ENCODE data around the gene B3GNT8.
"Not testable (repeated sequence)": the region's sequence is repeated elsewhere in the genome, so short reads cannot be mapped to it uniquely, and the experiment has no call there.

B3GNT8 gene

DNA sequence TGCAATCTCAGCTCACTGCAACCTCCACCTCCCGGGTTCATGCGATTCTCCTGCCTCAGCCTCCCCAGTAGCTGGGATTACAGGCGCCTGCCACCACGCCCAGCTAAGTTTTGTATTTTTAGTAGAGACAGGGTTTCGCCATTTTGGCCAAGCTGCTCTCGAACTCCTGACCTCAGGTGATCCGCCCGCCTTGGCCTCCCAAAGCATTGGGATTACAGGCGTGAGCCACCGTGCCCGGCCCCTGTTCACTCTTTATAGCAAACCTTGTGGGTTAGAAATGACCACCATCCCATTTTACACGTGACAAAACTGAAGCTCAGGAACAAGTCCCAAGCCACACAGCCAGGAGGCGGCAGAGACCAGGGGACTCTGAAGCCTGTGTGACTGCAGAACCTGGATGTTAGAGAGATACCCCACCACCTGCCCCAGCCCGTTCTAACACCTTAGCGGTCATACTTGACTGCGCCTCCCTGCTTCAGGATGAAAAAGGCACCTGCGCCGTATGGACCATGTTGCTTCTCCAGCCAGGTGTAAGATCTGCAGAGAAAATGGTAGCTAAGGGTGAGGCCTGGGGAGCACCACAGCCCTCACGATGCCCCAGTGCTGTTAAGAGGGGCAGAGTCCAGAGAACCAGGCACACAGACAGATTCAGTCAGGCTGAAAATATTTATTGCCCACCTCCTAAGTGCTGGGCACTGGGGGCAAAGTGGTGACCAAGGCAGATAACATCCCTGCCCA, 8.9 kb upstream of the B3GNT8 start:
- no peak for DNase-seq (ENCODE audit: low read depth)

DNA sequence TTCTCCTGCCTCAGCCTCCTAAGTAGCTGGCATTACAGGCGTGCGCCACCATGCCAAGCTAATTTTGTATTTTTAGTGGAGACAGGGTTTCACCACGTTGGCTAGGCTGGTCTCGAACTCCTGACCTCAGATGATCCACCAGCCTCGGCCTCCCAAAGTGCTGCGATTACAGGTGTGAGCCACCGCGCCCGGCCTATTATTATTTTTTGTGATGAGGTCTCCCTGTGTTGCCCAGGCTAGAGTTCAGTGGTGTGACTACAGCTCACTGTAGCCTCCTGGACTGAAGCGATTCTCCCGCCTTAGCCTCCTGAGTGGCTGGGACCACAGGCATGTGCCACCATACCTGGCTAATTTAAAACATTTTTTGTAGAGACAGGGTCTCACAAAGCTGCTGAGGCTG, 8.2 kb upstream of the B3GNT8 start:
- not testable (repeated sequence) for DNase-seq (ENCODE audit: low read depth)

DNA sequence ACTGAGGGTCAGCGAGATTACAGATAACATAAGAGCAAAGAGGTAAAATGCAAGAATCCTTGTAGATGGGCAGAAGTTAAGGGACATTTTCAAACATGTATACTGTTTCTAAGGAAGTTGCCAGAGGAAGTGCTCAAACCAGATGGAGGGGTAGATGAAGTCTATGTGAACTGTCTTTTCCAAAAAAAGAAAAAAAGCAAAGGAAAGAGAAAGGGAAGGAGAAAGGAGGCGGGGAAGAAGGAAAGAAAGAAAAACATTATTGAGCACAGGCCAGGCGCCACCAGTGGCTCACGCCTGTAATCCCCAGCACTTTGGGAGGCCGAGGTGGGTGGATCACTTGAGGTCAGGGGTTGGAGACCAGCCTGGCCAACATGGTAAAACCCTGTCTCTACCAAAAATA, 7.3 kb upstream of the B3GNT8 start:
- no peak for DNase-seq (ENCODE audit: low read depth)

DNA sequence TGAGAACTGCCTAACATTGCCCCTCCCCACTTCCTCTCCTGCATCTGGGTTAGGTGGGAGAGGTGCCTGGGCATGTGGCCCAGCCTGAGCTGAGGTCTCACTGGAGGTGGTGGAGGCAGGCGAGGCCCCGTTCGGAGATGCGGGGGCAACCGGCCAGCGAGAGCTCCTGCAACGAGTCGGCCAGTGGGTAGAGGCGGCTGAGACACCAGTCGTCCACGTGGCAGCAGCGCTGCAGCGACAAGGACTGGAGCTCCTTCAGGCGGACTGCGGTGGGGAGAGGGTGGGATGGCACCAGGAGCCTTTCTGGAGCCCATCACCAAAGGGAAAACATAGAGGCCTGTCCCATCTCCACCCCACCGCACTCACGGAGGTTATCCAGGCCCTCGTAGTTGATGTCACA, 6.0 kb upstream of the B3GNT8 start:
- DNase-seq (ENCODE audit: low read depth): no peak

DNA sequence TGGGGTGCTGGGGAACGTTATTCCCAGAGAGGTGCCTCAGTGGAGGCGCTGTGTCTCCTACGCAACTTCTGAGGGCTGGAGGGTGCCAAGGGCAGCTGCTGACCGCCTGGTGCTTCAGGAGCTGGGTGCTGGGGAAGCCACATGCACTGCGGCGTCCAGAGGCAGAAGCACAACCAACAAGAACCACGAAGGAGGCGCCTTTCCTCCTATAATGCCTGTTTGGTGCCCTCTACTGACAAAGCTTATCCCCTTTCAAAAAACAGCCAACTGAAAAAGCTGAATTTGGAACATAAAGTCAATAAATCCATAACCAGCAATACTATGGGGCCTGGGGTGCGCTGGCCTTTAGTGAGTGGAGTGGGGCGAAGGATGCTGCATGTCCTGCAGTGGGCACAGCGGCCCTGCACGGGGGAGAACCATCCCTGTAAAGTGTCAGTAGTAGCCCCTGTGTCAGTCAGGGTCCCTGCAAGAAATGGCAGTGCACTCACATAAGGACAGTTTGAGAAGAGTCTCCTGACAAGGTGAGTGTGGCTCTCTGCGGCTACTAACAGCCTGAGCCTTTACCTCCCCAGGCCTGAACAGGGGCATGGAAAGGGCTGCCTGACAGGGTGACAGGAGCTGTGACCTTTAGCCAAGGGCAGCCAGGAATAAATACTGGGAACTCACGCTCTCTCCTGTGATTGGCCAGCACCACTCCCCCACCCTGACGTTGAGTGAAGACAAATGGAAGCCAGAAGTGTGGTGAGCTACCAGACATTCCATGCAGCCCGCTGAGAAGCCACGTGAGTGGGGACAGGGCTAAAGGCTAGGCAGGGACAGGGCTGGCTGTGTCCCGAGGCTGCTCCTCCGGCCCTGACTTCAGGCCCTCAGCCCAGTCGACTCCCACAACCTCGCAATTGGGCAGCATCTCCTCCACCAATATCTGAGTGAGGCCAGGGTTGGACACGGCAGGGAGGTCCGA, 4.5 kb upstream of the B3GNT8 start:
- no peak for DNase-seq (ENCODE audit: low read depth)

DNA sequence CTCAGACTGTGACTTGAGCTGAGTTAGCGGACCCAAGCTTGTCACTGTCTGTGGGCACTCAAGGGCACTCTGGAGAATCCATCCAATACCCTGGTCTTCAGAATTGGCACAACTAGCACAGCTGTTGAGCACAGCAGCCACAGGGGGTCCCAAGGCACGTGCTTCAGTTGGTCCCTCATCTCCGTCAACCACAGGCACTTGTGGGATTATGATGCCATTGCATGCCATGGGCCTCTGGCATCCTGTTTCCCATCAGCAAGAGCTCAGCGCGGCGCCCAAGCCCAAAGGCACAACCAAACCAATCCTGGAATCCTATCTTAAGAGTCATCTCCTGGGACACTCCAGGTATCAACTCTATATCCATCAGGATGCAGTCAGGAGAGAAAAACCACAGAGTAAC, 3.7 kb upstream of the B3GNT8 start:
- DNase-seq (ENCODE audit: low read depth): no peak

DNA sequence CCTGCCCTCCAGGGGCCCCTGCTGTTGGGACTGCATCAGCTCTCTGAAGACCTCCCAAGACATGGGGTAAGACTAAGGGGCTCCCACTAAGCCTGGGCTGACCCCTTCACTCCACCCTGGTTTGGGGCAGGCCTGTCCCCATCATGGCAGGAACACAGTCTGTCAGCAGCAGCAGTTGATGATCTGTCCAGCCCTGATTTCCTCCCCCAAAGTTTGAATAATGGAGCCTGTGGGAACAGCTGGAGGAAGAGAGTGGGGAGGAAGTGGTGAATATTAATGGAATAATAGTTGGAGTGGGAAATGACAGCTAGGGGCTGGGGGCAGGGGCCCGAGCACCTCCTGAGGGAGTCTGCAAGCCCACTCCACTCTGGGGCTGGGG, 1.3 kb upstream of the B3GNT8 start:
- no peak for DNase-seq (ENCODE audit: low read depth)

DNA sequence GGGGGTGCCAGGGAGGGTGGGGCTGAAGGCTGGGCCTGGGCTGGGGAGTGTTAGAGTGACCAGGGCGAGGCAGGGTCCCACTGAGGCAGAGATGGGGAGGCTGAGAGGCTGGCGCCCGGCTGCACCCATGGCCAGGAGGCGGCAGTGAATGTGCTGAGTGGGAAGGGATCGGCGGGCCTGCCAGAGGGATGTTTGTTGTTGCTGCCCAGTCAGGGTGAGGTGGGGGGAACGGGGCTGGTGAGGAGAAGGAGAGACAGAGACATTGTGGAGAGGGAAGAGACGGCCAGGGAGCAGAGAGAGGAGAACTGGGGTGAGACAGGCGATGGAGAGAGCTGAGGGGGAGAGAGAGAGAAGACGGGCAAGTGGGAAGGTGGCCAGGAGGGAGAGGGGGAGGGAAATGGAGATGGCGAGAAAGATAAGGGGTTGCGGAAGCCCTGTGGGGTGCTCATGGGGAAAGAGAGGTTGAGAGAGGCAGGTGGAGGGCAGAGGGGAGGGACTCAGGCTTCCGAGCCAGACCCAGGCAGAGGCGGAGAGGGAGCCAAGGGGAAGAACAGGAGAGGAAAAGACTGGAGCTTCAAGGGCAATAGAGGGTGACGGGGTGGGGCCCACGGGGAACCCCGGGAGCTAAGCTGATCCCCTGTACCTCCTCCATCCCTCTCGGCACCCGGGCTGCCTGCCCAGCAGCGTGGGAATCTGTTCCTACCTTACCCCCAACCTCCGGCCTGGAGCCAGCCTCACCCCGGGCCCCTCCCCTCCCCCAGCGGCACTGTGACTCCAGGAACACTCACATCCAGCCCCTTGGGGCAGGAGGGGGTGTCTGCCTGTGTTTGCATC, 690 bp upstream of the B3GNT8 start:
- DNase-seq (ENCODE audit: low read depth): no peak

DNA sequence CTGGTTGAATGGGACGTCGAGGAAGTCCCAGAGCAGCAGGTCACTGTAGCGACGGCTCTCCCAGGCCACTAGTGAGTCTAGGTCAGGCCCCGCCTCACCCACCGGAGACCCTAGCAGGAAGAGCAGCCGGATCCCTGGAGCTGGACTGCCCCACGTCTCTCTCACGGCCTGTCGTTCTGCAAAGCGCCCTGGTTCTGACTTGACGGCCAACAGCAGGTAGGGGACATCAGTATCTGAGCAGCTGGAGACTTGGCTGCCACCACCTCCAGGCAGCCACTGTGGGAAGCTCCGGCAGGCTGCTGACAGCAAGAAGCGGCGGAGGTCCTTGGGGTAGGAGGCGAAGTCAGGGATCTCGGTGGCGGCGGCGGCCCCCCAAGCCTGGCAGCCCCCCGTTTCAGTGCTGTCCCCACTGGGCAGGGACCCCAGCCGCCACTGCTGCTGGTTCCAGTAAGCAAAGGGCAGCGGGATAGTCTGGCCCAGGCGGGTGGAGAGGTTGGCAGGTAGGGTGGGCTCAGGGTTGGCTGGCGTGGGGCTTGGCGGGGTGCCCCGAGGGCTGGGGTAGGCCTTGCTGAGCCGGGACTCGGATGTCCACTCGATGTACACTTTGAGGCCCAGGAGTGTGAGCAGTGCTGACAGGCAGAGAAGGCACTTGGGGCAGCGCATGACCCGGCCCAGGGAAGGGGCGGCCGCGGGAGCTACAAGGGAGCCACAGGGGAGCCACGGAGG, 895 bp downstream of the B3GNT8 start:
- no peak for DNase-seq (ENCODE audit: low read depth)

DNA sequence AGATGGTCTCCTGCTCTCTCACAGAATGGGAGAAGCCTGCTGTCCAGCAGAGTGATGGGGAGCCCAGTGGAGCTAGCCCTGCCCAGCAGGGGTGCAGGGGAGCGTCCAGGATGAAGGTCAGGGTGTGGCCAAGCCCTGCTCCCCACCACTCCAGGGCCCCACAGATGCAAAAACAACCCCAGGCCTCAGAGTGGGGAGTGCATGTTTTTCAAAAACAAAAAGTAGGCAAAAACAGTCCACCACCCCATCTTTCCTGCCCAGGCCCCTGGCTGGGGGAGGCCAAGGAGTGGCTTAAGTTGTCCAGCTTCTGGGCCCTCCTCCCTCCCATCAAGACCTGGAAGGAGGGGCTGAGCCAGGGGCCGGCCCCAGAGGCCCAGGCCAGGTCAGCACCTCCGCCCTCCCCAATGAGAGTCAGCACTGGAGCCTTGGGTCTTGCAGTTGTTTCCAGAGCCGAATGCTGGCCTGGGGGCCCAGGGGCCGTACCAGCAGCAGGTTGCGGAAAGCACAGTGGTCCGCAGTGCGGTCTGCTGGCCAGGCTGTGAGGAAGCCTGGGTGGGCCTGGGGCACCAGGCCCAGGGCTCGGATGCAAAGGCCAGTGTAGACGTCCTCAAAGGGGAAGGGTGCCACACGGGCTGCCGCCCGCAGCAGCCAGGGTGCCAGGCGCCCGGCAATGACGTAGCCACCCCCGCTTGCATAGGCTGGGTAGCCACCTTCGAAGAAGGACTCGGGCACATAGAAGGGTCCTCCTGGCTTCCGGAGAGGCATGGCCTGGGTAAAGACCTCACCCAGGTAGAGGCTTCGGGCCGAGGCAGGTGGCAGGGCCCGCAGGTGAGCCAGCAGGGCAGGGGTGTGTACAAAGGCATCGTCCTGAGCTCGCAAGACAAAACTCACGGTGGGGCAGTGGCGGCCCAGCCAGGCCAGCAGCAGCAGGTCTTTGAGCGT, 1.7 kb downstream of the B3GNT8 start:
- no peak for DNase-seq (ENCODE audit: low read depth)

DNA sequence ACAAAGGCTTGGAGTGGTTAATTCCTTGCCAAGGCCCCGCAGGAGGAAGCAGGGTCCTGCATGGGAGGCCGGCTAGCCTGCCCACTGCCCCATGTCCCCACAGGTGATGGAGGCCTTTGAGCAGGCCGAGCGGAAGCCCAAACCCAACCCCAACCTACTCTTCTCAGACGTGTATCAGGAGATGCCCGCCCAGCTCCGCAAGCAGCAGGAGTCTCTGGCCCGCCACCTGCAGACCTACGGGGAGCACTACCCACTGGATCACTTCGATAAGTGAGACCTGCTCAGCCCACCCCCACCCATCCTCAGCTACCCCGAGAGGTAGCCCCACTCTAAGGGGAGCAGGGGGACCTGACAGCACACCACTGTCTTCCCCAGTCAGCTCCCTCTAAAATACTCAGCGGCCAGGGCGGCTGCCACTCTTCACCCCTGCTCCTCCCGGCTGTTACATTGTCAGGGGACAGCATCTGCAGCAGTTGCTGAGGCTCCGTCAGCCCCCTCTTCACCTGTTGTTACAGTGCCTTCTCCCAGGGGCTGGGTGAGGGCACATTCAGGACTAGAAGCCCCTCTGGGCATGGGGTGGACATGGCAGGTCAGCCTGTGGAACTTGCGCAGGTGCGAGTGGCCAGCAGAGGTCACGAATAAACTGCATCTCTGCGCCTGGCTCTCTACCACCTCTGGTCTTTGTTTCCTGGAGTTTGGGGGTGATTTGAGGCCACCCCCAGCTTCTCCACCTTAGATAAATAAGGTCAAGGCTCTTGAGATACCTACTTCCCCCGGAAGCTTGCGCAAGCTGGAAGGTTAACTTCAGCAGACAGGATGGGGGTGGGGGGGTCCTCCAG, 2.6 kb downstream of the B3GNT8 start:
- no peak for DNase-seq (ENCODE audit: low read depth)

DNA sequence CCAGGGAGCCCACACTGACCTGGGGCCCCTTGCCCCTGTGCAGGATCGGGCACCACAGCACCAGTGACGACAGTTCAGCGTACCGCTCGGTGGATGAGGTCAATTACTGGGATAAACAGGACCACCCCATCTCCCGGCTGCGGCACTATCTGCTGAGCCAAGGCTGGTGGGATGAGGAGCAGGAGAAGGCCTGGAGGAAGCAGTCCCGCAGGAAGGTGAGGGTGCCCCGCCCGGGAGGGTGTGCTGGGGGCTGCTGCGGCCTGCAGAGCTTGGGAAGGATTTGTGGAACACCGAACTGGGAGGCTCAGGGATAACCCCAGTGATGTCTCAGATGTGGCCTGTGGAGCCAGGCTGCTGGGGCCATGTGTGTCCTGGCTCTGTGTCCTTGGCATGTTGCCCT, 4.2 kb downstream of the B3GNT8 start:
- DNase-seq (ENCODE audit: low read depth): no peak

DNA sequence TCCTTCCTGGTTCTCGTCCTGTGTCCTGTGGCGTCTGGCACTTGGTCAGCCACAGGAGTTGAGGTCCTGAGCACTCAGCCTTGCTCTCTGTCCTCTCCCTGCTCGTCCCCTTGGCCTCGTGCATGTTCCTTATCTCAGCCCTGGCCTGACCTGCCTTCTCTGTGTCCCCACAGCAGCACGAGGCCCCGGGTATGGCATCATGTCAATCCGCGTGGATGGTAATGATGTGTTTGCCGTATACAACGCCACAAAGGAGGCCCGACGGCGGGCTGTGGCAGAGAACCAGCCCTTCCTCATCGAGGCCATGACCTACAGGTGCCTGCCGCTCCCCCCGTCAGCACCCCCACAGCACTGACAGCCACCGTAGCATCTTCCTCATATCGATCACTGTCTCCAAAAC, 4.7 kb downstream of the B3GNT8 start:
- DNase-seq (ENCODE audit: low read depth): no peak

DNA sequence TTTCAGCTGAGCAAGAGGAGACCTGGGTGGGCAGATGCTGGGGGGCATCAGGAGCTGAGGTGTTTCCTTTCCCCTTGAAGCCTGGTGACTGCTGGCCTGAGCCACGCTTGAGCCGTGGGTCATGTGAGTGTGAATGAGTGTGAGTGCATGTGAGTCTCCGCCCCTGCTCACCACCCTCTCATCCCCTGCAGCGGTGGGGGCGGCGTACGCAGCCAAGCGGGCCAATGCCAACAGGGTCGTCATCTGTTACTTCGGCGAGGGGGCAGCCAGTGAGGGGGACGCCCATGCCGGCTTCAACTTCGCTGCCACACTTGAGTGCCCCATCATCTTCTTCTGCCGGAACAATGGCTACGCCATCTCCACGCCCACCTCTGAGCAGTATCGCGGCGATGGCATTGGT, 5.2 kb downstream of the B3GNT8 start:
- no peak for DNase-seq (ENCODE audit: low read depth)

DNA sequence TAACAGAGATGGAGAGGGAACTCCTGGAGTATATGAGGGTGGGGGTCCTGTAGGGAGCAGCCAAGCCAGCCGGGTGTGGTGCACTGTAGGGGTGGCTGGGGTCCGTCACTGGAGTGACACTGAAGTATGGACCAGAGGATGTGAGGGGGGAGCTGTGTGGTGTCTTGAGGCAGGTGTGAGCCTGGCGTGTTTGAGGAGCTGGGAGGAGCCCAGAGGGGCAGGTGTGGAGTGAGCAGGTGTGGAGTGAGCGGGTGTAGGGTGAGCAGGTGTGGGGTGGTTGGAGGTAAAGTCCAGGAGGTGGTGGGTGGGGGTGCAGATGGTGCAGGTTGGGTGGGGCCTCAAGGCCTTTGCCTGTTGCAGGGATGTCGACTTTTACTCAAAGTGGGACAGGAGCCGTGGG, 5.9 kb downstream of the B3GNT8 start:
- no peak for DNase-seq (ENCODE audit: low read depth)

DNA sequence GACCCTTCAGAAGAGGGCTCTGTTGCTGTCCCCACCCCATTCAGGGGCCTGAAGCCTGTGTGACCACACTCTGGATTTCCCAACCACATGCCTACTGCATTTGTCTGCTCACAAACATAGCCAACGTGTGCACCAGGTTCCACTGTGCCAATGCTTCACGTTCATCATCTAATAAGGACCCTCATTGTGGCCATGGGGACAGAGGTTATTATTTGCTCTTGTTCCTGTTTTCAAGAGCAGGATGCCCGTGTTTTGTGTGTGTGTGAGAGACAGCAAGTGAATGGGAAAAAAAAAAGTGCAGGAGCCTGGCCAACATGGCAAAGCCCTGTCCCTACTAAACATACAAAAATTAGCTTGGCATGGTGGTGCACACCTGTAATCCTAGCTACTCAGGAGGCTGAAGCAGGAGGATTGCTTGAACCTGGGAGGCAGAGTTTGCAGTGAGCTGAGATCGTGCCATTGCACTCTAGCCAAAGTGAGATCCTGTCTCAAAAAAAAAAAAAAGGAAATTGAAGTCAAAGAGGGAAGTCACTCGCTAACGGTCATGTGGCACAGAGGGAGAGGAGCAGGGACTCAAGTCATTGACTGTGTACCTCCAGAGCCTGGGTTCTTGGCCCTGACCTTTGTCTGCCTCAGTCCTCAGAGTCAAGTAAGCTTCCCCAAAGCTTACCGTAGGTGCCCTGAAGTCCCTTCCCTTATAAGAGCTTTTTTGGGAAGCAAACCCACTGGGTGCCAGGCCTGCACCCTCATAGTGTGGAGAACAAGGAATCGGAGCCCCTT, 6.9 kb downstream of the B3GNT8 start:
- DNase-seq (ENCODE audit: low read depth): no peak

DNA sequence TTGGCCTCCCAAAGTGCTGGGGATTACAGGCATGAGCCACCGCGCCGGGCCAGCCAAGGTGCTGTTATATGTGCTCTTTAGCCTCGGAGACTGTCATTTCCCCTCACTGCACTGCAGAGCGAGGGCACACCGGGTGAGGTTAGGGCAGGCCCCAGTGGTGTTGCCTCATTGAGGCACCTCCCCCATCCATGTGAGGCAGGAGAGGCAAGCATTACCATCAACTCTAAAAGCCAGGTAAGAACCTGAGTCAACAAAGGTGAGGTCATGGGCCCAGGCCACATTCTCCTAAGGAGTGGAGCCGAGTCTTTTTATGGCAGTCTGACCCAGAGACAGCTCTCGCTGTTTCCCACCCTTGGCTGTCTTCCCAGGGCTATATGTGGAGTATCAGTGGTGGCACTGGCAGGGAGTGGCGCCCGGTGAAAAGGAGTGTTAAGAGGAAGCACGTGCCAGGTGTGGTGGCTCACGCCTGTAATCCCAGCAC, 10.9 kb downstream of the B3GNT8 start:
- DNase-seq (ENCODE audit: low read depth): no peak

DNA sequence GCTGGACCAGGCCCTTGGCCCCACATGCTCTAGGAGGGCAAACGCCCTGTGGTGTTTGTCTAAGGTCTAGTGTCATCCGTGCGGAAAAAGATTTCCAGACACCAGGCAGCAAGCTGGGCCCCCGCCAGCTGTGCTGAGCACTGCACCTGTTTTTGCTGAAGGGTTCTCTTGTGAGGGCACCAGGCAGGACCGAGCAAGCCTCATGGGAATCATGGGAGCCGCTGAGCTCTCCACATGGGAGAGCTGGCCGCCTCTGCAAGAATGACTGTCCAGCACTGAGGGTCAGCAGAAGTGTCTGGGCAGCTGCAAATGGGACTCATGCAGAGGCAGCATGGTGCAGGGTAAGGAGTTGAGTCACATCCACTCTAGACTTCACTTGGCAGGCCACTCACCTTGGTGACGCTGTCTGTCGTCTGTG, 12.0 kb downstream of the B3GNT8 start:
- DNase-seq (ENCODE audit: low read depth): no peak

DNA sequence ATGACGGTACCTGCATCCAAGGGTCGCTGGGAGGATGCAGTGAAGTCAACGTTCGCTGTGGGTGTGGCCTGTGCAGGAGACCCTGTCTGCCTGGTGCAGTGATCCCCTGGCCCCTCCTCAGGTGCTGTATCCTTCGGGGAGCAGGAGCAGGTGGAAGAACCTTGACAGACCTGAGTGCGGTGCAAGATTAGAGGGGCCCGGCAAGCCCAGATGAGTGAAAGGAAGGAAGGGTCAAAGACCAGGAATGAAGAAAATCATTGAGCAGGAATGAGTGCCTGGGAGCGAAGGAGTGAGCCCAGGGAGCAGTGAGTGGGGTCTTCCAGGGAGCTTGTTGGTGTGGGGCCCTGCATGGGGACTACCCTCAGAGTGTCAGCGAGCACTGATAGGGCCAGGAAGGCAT, 12.7 kb downstream of the B3GNT8 start:
- DNase-seq (ENCODE audit: low read depth): no peak

All from stromal cell of bone marrow (primary cell).